ENCODE data around the gene HERPUD1.

Gene HERPUD1

DNA sequence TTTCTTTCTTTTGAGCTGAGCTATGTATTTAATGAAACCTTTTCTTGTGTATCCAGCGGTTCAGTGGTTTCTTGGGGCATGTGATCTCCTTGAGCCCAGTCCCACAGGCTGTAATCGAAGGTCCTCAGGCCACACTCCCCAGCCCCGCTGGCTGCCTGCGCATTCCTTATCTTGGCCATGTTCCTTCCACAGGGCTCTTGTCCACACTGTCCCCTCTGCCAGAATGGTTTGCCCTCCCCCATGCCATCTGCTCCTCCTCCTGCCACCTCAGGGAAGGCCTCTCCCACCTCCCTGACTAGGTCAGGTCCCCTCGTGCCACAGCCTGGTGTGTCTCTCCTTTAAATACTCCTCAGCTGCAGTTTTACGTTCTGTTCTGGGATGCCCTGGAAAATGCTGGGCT lies 45.3 kb downstream of the HERPUD1 start:
- Histone ChIP-seq H3K27me3 (ENCODE audit: control insufficient read depth, low read length) (no peaks in the 10 kb centered on the region), H3K79me2 (ENCODE audit: control insufficient read depth, low read length) (no peaks in the 10 kb centered on the region), H3K9me3 (ENCODE audit: control insufficient read depth, insufficient read depth, low read length) (no peaks in the 10 kb centered on the region), H3K4me1 (ENCODE audit: control insufficient read depth, low read length) (peaks cover 59% of the 10 kb centered on the region), H3K27ac (ENCODE audit: low read depth, low read length) (no peak overlapping the region), H3K4me2 (ENCODE audit: low read length) (no peak overlapping the region), H3K36me3 (ENCODE audit: control insufficient read depth, low read length) (no peaks in the 10 kb centered on the region), H4K20me1 (ENCODE audit: control insufficient read depth, insufficient read depth, low read depth, low read length) (no peaks in the 10 kb centered on the region), H3F3A (ENCODE audit: control insufficient read depth, insufficient read depth) (0 out of 2 replicates have a peak, but pooled peaks cover 5% of the 10 kb centered on the region), H3K9me2 (replicated peaks; ENCODE audit: control insufficient read depth, low read length) (no peaks in the 10 kb centered on the region), H3K4me3 (ENCODE audit: low read length) (no peak overlapping the region)
- TF ChIP-seq, protein P1, sequence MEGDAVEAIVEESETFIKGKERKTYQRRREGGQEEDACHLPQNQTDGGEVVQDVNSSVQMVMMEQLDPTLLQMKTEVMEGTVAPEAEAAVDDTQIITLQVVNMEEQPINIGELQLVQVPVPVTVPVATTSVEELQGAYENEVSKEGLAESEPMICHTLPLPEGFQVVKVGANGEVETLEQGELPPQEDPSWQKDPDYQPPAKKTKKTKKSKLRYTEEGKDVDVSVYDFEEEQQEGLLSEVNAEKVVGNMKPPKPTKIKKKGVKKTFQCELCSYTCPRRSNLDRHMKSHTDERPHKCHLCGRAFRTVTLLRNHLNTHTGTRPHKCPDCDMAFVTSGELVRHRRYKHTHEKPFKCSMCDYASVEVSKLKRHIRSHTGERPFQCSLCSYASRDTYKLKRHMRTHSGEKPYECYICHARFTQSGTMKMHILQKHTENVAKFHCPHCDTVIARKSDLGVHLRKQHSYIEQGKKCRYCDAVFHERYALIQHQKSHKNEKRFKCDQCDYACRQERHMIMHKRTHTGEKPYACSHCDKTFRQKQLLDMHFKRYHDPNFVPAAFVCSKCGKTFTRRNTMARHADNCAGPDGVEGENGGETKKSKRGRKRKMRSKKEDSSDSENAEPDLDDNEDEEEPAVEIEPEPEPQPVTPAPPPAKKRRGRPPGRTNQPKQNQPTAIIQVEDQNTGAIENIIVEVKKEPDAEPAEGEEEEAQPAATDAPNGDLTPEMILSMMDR (IDR thresholded peaks at IDR 0.05; ENCODE audit: low read depth, low read length, poor library complexity, severe bottlenecking): no peak
- no peak for TF ChIP-seq EZH2phosphoT487 (IDR thresholded peaks at IDR 0.05; ENCODE audit: borderline replicate concordance, low read length)

DNA sequence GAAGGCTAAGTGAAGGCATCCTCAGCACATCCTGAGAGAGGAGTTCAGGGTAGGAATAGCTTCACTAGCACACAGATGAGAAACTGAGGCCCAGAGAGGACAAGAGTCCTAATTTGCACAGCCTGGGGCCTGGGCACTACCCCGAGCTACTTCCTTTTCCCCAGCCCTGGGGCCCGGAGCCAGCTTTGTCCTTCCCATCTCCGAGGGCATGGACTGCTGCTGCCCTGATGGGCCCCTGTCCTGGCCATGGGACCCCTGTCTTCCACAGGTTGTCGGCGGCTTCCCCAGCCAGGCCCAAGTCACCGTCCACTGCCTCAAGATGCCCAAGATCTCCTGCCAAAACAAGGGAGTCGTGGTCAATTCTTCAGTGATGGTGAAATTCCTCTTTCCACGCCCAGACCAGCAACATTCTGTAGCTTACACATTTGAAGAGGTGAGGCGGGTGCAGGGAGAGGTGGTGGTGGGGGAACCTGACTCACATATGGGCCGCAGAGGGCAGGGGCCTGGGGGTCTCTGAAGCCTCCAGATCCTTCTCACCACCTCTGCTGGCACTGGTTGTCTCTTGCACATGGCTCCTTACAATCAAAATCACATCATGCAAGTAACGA lies 46.0 kb downstream of the HERPUD1 start:
- H3K79me2 ChIP-seq (ENCODE audit: control insufficient read depth, low read length): no peaks in the 10 kb centered on the region
- no peak overlapping the region for H3K4me2 ChIP-seq (ENCODE audit: low read length)
- 0 out of 2 replicates have a peak, but pooled peaks cover 5% of the 10 kb centered on the region for H3F3A ChIP-seq (ENCODE audit: control insufficient read depth, insufficient read depth)
- no peaks in the 10 kb centered on the region for H4K20me1 ChIP-seq (ENCODE audit: control insufficient read depth, insufficient read depth, low read depth, low read length)
- peaks cover 59% of the 10 kb centered on the region for H3K4me1 ChIP-seq (ENCODE audit: control insufficient read depth, low read length)
- H3K9me2 ChIP-seq (replicated peaks; ENCODE audit: control insufficient read depth, low read length): no peaks in the 10 kb centered on the region
- H3K27me3 ChIP-seq (ENCODE audit: control insufficient read depth, low read length): no peaks in the 10 kb centered on the region
- TF ChIP-seq EZH2phosphoT487 (IDR thresholded peaks at IDR 0.05; ENCODE audit: borderline replicate concordance, low read length): no peak
- TF ChIP-seq, protein P1 (IDR thresholded peaks at IDR 0.05; ENCODE audit: low read depth, low read length, poor library complexity, severe bottlenecking): no peak
- H3K27ac ChIP-seq (ENCODE audit: low read depth, low read length): no peak overlapping the region
- H3K9me3 ChIP-seq (ENCODE audit: control insufficient read depth, insufficient read depth, low read length): no peaks in the 10 kb centered on the region
- no peaks in the 10 kb centered on the region for H3K36me3 ChIP-seq (ENCODE audit: control insufficient read depth, low read length)
- no peak overlapping the region for H3K4me3 ChIP-seq (ENCODE audit: low read length)

DNA sequence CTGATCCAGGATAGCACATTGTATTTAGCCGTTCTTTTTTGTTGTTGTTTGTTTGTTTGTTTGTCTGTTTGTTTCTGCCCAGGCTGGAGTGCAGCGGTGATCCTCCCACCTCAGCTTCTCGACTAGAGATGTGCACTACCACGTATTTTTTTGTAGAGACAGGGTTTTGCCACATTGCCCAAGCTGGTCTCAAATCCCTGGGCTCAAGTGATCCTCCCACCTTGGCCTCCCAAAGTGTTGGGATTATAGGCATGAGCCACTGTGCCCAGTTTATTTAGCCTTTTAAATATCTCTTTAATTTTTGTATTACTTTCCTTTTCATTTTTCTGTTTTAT lies 48.2 kb downstream of the HERPUD1 start:
- Histone ChIP-seq H3K4me3 (ENCODE audit: low read length) (no peak overlapping the region), H3K4me1 (ENCODE audit: control insufficient read depth, low read length) (peaks cover 59% of the 10 kb centered on the region), H3K9me2 (replicated peaks; ENCODE audit: control insufficient read depth, low read length) (no peaks in the 10 kb centered on the region), H3K27ac (ENCODE audit: low read depth, low read length) (no peak overlapping the region), H3K27me3 (ENCODE audit: control insufficient read depth, low read length) (no peaks in the 10 kb centered on the region), H3F3A (ENCODE audit: control insufficient read depth, insufficient read depth) (0 out of 2 replicates have a peak, but pooled peaks cover 5% of the 10 kb centered on the region), H3K9me3 (ENCODE audit: control insufficient read depth, insufficient read depth, low read length) (no peaks in the 10 kb centered on the region), H3K79me2 (ENCODE audit: control insufficient read depth, low read length) (no peaks in the 10 kb centered on the region), H3K4me2 (ENCODE audit: low read length) (no peak overlapping the region), H4K20me1 (ENCODE audit: control insufficient read depth, insufficient read depth, low read depth, low read length) (no peaks in the 10 kb centered on the region), H3K36me3 (ENCODE audit: control insufficient read depth, low read length) (no peaks in the 10 kb centered on the region)
- no peak for TF ChIP-seq EZH2phosphoT487 (IDR thresholded peaks at IDR 0.05; ENCODE audit: borderline replicate concordance, low read length)
- TF ChIP-seq, protein P1 (IDR thresholded peaks at IDR 0.05; ENCODE audit: low read depth, low read length, poor library complexity, severe bottlenecking): no peak

All from DOHH2 (cell line).